Epithelial cell of esophagus (primary cell): ENCODE results near the gene CACNA1G.

Experiments
- DNase-seq: peaks from one replicate; pipeline ENCODE4 v3.0.0; 2010; ENCODE audit warnings: low read depth
- H3K4me3 ChIP-seq: 2 replicates; pipeline ENCODE4 v1.5.1; 2011; ENCODE audit warnings: mild to moderate bottlenecking, low read length, control low read depth
- CTCF ChIP-seq: IDR thresholded peaks from 2 replicates; pipeline ENCODE4 v1.5.1; 2011; ENCODE audit warnings: low read depth, mild to moderate bottlenecking, low read length, control low read depth, inconsistent platforms; ENCODE audit not compliant: insufficient read depth; ENCODE audit errors: missing control alignments

CACNA1G gene

DNA sequence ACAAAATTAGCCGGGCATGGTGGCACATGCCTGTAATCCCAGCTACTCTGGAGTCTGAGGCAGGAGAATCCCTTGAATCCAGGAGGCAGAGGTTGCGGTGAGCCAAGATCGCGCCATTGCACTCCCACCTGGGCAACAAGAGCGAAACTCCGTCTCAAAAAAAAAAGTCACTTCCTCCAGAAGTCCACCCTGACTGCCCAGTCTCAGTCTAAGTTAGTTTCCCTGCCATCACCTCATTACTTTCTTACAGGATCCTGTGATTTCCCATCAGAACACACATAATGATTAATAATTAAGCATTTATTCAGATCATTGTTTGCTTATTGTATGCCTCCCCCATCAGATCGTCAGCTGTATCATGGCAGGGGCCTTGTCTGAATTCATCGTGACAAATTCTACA lies 105.8 kb downstream of the CACNA1G start:
- no peak overlapping the region for H3K4me3 ChIP-seq
- no peak for DNase-seq
- no peak for TF ChIP-seq CTCF

DNA sequence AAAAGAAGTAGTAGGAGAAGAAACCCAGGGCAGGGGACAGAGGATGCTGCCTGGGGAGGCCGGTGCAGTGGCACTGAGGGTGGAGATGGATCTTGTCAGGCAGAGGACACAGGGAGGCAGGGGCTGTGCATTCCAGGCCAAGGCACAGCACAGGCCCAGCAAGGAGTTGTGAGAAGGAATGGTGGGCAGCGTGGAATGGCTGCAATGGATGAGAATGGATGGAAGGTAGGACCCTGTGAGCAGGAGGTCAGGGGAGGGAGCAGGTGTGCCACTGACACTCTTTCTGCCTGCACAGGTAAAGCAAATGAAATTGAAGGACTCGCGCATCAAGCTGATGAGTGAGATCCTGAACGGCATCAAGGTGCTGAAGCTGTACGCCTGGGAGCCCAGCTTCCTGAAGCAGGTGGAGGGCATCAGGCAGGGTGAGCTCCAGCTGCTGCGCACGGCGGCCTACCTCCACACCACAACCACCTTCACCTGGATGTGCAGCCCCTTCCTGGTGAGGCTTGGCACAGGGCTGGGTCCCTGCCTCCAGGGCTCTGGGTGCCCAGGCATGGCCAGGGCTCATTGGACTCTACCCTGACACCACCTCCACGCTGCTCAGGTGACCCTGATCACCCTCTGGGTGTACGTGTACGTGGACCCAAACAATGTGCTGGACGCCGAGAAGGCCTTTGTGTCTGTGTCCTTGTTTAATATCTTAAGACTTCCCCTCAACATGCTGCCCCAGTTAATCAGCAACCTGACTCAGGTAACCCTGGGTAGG lies 106.9 kb downstream of the CACNA1G start:
- H3K4me3 ChIP-seq, result no peak overlapping the region
- no peak for DNase-seq
- no peak for TF ChIP-seq CTCF

DNA sequence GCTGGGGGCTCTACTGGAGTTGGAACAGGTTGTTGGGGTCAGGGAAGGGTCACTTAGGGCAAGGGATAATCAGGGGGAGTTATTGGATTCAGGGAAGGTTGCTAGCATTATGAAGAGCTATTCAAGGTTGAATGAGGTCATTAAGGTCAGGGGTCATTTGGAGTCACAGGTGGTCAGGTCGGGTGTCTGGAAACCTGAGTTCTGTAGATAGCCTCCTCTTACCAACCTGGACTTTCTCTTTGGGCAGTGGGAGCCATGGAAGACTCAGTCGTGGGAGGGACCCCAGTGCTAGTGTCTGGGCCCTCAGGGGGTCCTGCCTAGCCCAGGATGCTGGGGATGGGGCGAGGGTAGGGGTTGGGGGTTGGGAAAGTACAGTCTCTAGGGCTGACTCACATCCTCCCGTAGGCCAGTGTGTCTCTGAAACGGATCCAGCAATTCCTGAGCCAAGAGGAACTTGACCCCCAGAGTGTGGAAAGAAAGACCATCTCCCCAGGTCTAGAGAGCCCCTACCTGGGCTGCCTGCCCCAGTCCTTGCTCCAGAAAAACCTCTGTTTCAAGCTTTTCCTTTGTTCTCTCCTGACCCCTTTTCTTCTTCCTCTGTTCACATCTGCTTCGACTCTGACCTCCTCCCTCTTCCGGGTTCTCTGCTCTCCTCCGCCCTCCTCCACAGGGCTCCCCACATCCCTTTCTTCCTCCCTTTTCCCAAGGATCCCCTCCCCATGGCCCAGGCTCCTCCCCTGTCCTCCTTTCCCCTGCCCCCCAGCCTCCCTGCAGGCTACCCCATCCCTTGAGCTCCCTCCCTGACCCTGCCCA lies 107.7 kb downstream of the CACNA1G start:
- no peak overlapping the region for H3K4me3 ChIP-seq
- DNase-seq, result peak; percentile 40
- no peak for TF ChIP-seq CTCF

DNA sequence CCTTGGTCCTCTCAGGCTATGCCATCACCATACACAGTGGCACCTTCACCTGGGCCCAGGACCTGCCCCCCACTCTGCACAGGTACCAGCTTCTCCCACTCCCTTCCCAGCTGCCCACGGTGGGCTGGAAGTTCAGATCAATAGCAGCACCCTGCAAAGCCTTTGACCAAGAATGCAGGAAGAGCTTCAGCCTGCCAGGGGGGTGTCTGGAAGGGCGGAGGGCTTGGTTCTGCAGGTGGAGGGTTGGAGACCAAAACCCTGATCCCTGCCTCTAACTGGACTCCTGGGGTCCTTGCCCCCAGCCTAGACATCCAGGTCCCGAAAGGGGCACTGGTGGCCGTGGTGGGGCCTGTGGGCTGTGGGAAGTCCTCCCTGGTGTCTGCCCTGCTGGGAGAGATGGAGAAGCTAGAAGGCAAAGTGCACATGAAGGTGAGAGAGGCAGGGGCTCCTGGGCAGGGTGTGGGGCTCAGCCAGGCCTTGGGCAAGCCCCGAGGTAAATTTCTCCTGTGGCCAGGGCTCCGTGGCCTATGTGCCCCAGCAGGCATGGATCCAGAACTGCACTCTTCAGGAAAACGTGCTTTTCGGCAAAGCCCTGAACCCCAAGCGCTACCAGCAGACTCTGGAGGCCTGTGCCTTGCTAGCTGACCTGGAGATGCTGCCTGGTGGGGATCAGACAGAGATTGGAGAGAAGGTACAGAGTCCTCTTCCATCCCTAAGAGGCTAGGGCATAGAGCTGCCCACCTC lies 108.5 kb downstream of the CACNA1G start:
- H3K4me3 ChIP-seq, result no peak overlapping the region
- no peak for TF ChIP-seq CTCF
- DNase-seq, result no peak

- no peak overlapping the region for H3K4me3 ChIP-seq
- no peak for DNase-seq
- no peak for TF ChIP-seq CTCF
These were observed 111.6 kb downstream of the CACNA1G start for GRCh38 chr17:50672071-50672470.

DNA sequence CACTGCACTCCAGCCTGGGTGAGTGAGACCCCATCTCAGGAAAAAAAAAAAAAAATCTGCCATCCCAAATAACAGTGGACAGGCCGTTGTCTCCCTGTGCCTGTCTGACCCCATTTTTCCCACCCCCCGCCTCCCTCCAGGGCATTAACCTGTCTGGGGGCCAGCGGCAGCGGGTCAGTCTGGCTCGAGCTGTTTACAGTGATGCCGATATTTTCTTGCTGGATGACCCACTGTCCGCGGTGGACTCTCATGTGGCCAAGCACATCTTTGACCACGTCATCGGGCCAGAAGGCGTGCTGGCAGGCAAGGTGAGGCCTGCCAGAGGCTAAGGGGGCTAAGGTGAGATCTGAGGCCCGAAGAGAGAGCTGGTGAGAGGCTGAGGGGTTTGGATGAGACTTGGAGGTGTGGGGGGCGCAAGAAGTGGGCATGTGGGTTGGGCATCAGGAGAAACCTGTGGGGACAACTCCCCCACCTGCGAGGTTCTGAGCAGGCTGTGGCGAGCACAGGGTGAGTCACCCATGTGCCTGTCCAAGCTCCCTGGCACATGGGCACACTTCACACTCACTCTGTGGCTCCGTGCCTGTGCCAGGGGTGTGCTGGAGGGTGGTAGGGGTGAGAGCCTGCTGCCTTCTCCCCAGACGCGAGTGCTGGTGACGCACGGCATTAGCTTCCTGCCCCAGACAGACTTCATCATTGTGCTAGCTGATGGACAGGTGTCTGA lies 112.5 kb downstream of the CACNA1G start:
- TF ChIP-seq CTCF, result no peak
- no peak overlapping the region for H3K4me3 ChIP-seq
- peak; percentile 66 for DNase-seq
